H1 (cell line): Measurements from ENCODE around the gene CRYBB2. TPM values are rescaled to one million over a fixed set of nuclear protein-coding genes. Genes with fewer than 3 reads are reported as not detected.

Experiments
- CTCF ChIA-PET: fragments of 300-600 bp; sonication (Branson Sonifier 250); formaldehyde crosslinking; loops from one replicate; lab custom pipeline; 2021; ENCODE audit not compliant: partially characterized antibody; lab: Charles Lee
- POLR2A ChIA-PET: fragments of 300-600 bp; sonication (Branson Sonifier 250); formaldehyde crosslinking; loops from one replicate; lab custom pipeline; 2021; ENCODE audit warnings: inconsistent platforms; ENCODE audit not compliant: partially characterized antibody; lab: Charles Lee
- DNase-seq, 2 experiments: peaks; one replicate each; pipeline versions ENCODE4 v3.0.0 to v3.0.0-alpha.2; 2010 to 2022; ENCODE audit warnings: low spot score in 2 of 2, low read depth in 1 of 2, mixed read lengths in 1 of 2
- FAIRE-seq: peaks from 2 replicates; lab custom pipeline; 2011; peaks lifted over from hg19 to GRCh38; lab: Jason Lieb, UNC
- H2AFZ ChIP-seq: 2 replicates; pipeline ENCODE4 v1.8.1; 2012; ENCODE audit warnings: low read length, inconsistent platforms
- H2AK5ac ChIP-seq: 2 replicates; pipeline ENCODE4 v1.6.1; 2013; ENCODE audit warnings: low read depth, low read length
- H2BK120ac ChIP-seq: replicated peaks from 2 replicates; pipeline ENCODE3; 2013; ENCODE audit warnings: low read depth, low read length, inconsistent platforms
- H2BK12ac ChIP-seq: 2 replicates; pipeline ENCODE4 v1.6.1; 2013; ENCODE audit warnings: low read depth, low read length
- H2BK15ac ChIP-seq: 2 replicates; pipeline ENCODE4 v1.6.1; 2013; ENCODE audit warnings: low read length
- H2BK20ac ChIP-seq: 2 replicates; pipeline ENCODE4 v1.6.1; 2013; ENCODE audit warnings: low read length
- H2BK5ac ChIP-seq: 2 replicates; pipeline ENCODE4 v1.6.1; 2013; ENCODE audit warnings: low read depth, low read length
- H3K14ac ChIP-seq: 2 replicates; pipeline ENCODE4 v1.6.1; 2013; ENCODE audit warnings: inconsistent platforms; ENCODE audit not compliant: insufficient read length
- H3K18ac ChIP-seq: 2 replicates; pipeline ENCODE4 v1.6.1; 2013; ENCODE audit warnings: low read length; ENCODE audit errors: extremely low read depth
- H3K23ac ChIP-seq: 2 replicates; pipeline ENCODE4 v1.6.1; 2013; ENCODE audit warnings: inconsistent platforms; ENCODE audit not compliant: insufficient read length
- H3K23me2 ChIP-seq: 2 replicates; pipeline ENCODE4 v1.6.1; 2013; ENCODE audit warnings: low read depth, low read length
- H3K27ac ChIP-seq: 2 replicates; pipeline ENCODE4 v1.6.1; 2011; ENCODE audit warnings: low read depth, low read length, inconsistent platforms
- H3K27me3 ChIP-seq, 4 experiments: replicated peaks in 1 of 4; 1 replicate in 1 of 4; 2 replicates in 3 of 4; pipeline versions ENCODE4 v1.6.1 to v1.8.1; 2011 to 2013; ENCODE audit warnings: low read length in 3 of 4, mild to moderate bottlenecking in 3 of 4, inconsistent platforms in 2 of 4, mixed read lengths in 2 of 4, moderate library complexity in 1 of 4; ENCODE audit not compliant: control insufficient read depth in 3 of 4, insufficient read depth in 3 of 4; ENCODE audit errors: extremely low read depth in 1 of 4
- H3K36me3 ChIP-seq, 4 experiments: 2 replicates each; pipeline versions ENCODE4 v1.6.1 to v1.8.1; 2011 to 2013; ENCODE audit warnings: mild to moderate bottlenecking in 4 of 4, low read length in 3 of 4, moderate library complexity in 2 of 4, control low read depth in 1 of 4, inconsistent platforms in 1 of 4; ENCODE audit not compliant: insufficient read depth in 4 of 4, control insufficient read depth in 2 of 4
- H3K4ac ChIP-seq: replicated peaks from 2 replicates; pipeline ENCODE3; 2013; ENCODE audit warnings: low read length, low read depth, mixed read lengths, inconsistent platforms; ENCODE audit not compliant: insufficient read length
- H3K4me1 ChIP-seq, 4 experiments: replicated peaks in 1 of 4; 1 replicate in 1 of 4; 2 replicates in 3 of 4; pipeline versions ENCODE4 v1.6.1 to v1.8.1; 2011 to 2013; ENCODE audit warnings: low read length in 3 of 4, inconsistent platforms in 2 of 4, mixed read lengths in 1 of 4; ENCODE audit not compliant: insufficient read depth in 4 of 4, control insufficient read depth in 3 of 4
- H3K4me2 ChIP-seq, 2 experiments: 2 replicates each; pipeline versions ENCODE4 v1.6.1 to v1.8.1; 2011 to 2013; ENCODE audit warnings: low read depth in 2 of 2, low read length in 2 of 2, control low read depth in 1 of 2, inconsistent platforms in 1 of 2, mild to moderate bottlenecking in 1 of 2; ENCODE audit not compliant: insufficient read depth in 1 of 2
- H3K4me3 ChIP-seq, 4 experiments: fragments of 200-600, 300-600 bp in 1 of 4; sonication (generic), shearing (Covaris generic), sonication (Bioruptor Twin) in 1 of 4; 2 replicates each; pipeline versions ENCODE4 v1.5.1 to v1.8.1; 2011 to 2016; ENCODE audit warnings: low read length in 4 of 4, low read depth in 3 of 4, control low read depth in 2 of 4, inconsistent platforms in 2 of 4, mild to moderate bottlenecking in 2 of 4, mixed read lengths in 1 of 4, moderate library complexity in 1 of 4; ENCODE audit not compliant: insufficient read depth in 2 of 4; ENCODE audit errors: extremely low read depth in 1 of 4
- H3K56ac ChIP-seq: replicated peaks from 2 replicates; pipeline ENCODE3; 2013; ENCODE audit warnings: low read depth, mild to moderate bottlenecking, mixed read lengths, low read length, inconsistent platforms; ENCODE audit not compliant: insufficient read length
- H3K79me1 ChIP-seq: 2 replicates; pipeline ENCODE4 v1.6.1; 2013; ENCODE audit warnings: low read depth, low read length, control low read depth
- H3K79me2 ChIP-seq, 2 experiments: 2 replicates each; pipeline versions ENCODE4 v1.6.1 to v1.8.1; 2012 to 2013; ENCODE audit warnings: low read length in 2 of 2, mild to moderate bottlenecking in 2 of 2, inconsistent platforms in 1 of 2; ENCODE audit not compliant: insufficient read depth in 2 of 2, control insufficient read depth in 1 of 2
- H3K9ac ChIP-seq, 4 experiments: replicated peaks in 1 of 4; 1 replicate in 1 of 4; 2 replicates in 3 of 4; pipeline versions ENCODE4 v1.6.1 to v1.8.1; 2011 to 2013; ENCODE audit warnings: low read depth in 3 of 4, low read length in 3 of 4, control low read depth in 2 of 4, mild to moderate bottlenecking in 2 of 4, moderate library complexity in 2 of 4, inconsistent platforms in 1 of 4; ENCODE audit errors: extremely low read depth in 1 of 4
- H3K9me3 ChIP-seq, 2 experiments: 2 replicates each; pipeline versions ENCODE4 v1.6.1 to v1.8.1; 2012 to 2013; ENCODE audit warnings: mild to moderate bottlenecking in 2 of 2, moderate library complexity in 2 of 2, control low read depth in 1 of 2, inconsistent platforms in 1 of 2, low read depth in 1 of 2, low read length in 1 of 2, mixed read lengths in 1 of 2; ENCODE audit not compliant: insufficient read depth in 2 of 2
- H4K20me1 ChIP-seq, 2 experiments: replicated peaks in 1 of 2; 2 replicates each; pipeline versions ENCODE3 to v1.8.1; 2011 to 2013; ENCODE audit warnings: inconsistent platforms in 2 of 2, low read length in 2 of 2, mild to moderate bottlenecking in 1 of 2; ENCODE audit not compliant: insufficient read depth in 2 of 2, control insufficient read depth in 1 of 2
- H4K5ac ChIP-seq: 2 replicates; pipeline ENCODE4 v1.6.1; 2013; ENCODE audit warnings: low read length, low read depth, mixed read lengths, inconsistent platforms; ENCODE audit not compliant: insufficient read length
- H4K8ac ChIP-seq: 2 replicates; pipeline ENCODE4 v1.8.0; 2013; ENCODE audit warnings: mild to moderate bottlenecking, moderate library complexity, low read length, inconsistent platforms; ENCODE audit not compliant: insufficient read depth; ENCODE audit errors: extremely low read depth
- H4K91ac ChIP-seq: replicated peaks from 2 replicates; pipeline ENCODE3; 2013; ENCODE audit warnings: low read length, mixed read lengths, inconsistent platforms; ENCODE audit not compliant: insufficient read length
- ATF3 ChIP-seq: IDR thresholded peaks from 2 replicates; pipeline ENCODE4 v1.6.1; 2011; ENCODE audit warnings: low read depth, mild to moderate bottlenecking, low read length; ENCODE audit not compliant: insufficient read depth
- BRCA1 ChIP-seq: IDR thresholded peaks from 2 replicates; pipeline ENCODE4 v1.6.1; 2012; ENCODE audit warnings: low read depth, low read length, improper control_type of control experiment
- CHD1 ChIP-seq: IDR thresholded peaks from 2 replicates; pipeline ENCODE4 v1.6.1; 2012; ENCODE audit warnings: low read depth, low read length, improper control_type of control experiment
- CTBP2 ChIP-seq: IDR thresholded peaks from 2 replicates; pipeline ENCODE4 v1.7.0; 2011; ENCODE audit warnings: borderline replicate concordance, mild to moderate bottlenecking, moderate library complexity, mixed read lengths, low read length; ENCODE audit not compliant: insufficient read depth, insufficient read length
- CTCF ChIP-seq, 3 experiments: IDR thresholded peaks; 1 replicate in 2 of 3; 2 replicates in 1 of 3; pipeline versions ENCODE4 v1.5.1 to v1.6.1; 2011; ENCODE audit warnings: low read length in 3 of 3, mild to moderate bottlenecking in 3 of 3, inconsistent platforms in 2 of 3, low read depth in 1 of 3, moderate library complexity in 1 of 3; ENCODE audit not compliant: insufficient read depth in 1 of 3; ENCODE audit errors: control extremely low read depth in 1 of 3
- KDM1A ChIP-seq: fragments of 200-600, 300-600 bp; sonication (generic); IDR thresholded peaks from 2 replicates; pipeline ENCODE4 v1.7.1; 2016; ENCODE audit warnings: mild to moderate bottlenecking, low read length, borderline replicate concordance
- NRF1 ChIP-seq: IDR thresholded peaks from 2 replicates; pipeline ENCODE4 v1.6.1; 2011; ENCODE audit warnings: mild to moderate bottlenecking, low read depth, low read length, improper control_type of control experiment
- SAP30 ChIP-seq: fragments of 300-600 bp; sonication (generic); IDR thresholded peaks from 2 replicates; pipeline ENCODE4 v1.7.1; 2012; ENCODE audit warnings: low read length, moderate library complexity, mild to moderate bottlenecking, inconsistent platforms; ENCODE audit not compliant: insufficient read depth, insufficient replicate concordance
- SP4 ChIP-seq: IDR thresholded peaks from 2 replicates; pipeline ENCODE4 v1.6.1; 2012; ENCODE audit warnings: low read length, inconsistent platforms
- SUZ12 ChIP-seq: fragments of 200-600 bp; sonication (generic); IDR thresholded peaks from 2 replicates; pipeline ENCODE4 v1.6.1; 2012; ENCODE audit warnings: mild to moderate bottlenecking, inconsistent platforms, low read length, moderate library complexity, mixed read lengths
- TAF1 ChIP-seq: IDR thresholded peaks from 2 replicates; pipeline ENCODE4 v1.6.1; 2011; ENCODE audit warnings: mild to moderate bottlenecking, low read depth, low read length
- WGBS, 2 experiments: shearing (Covaris generic) in 1 of 2; methylation state at CpG; one replicate each; pipeline versions ENCODE4 v1.1.6 to v1.1.7; 2013 to 2015; ENCODE audit warnings: low lambda C conversion rate in 2 of 2, mixed read lengths in 2 of 2, inconsistent platforms in 1 of 2, low coverage in 1 of 2, missing lambda C conversion rate in 1 of 2; ENCODE audit not compliant: insufficient replicate concordance in 2 of 2, insufficient coverage in 1 of 2, insufficient read length in 1 of 2; ENCODE audit errors: extremely low coverage in 1 of 2, missing lambda C conversion rate in 1 of 2; 5-methylcytosine and 5-hydroxymethylcytosine counted together
- polyA plus RNA-seq, 7 experiments: library from polyadenylated mRNA; depleted of rRNA in 3 of 7; stranded (reverse) in 5 of 7; unstranded in 2 of 7; fragments of >200 nt in 5 of 7; fragments of 200-250 nt in 2 of 7; gene quantifications; 1 replicate in 5 of 7; 2 replicates in 1 of 7; 4 replicates in 1 of 7; pipeline versions ENCODE4 v1.2.1 to v1.2.3, GENCODE V29; 2011 to 2013; ENCODE audit warnings: missing spikeins in 2 of 7, mixed read lengths in 2 of 7
- total RNA-seq: library from RNA; stranded (reverse); fragmentation: NEBNext Ultra II Directional; extraction: Animal tissue kit (Norgen Biotek cat#: 25700); gene quantifications from 2 replicates; pipeline ENCODE4 v1.2.1, GENCODE V29; 2021

CRYBB2 gene
- total and polyA plus RNA-seq, 2 of the 8 experiments (the other 6 are each of a cell fraction or from before 2014, with no cell fraction given), result 0.12 TPM; not detected in 1

GRCh38 chr22:25210793-25211192 is 8.6 kb upstream of the CRYBB2 start:
- WGBS, 2 experiments, result 84% methylated on average over 3 of the region's 3 CpGs; no CpG with 5 or more reads in 1 of the 2 experiments
- H4K5ac ChIP-seq, result no peak overlapping the region
- H3K4ac ChIP-seq, result no peak overlapping the region
- no peak overlapping the region for H3K23ac ChIP-seq
- H2BK20ac ChIP-seq, result no peak overlapping the region
- no peak overlapping the region for H3K9ac ChIP-seq
- no peaks in the 10 kb centered on the region for H3K36me3 ChIP-seq
- ChIA-PET CTCF (interaction anchor here (0.5 to 3.5 kb wide), 8 partner anchors 8 to 303 kb away, joined by 3 to 18 read pairs (median 3); partner anchors contain the start of gene CRYBB3), POLR2A (interaction anchor here (1.0 kb wide), 1 partner anchor 8 kb away, joined by 3 read pairs; no protein-coding TSS in a partner anchor)
- H3K4me2 ChIP-seq, result no peak overlapping the region
- H2AFZ ChIP-seq, result no peak overlapping the region
- no peak overlapping the region for H3K27ac ChIP-seq
- H3K9me3 ChIP-seq, result peaks cover 3 to 5% of the 10 kb centered on the region in 2 experiments; a peak in 1 of 4 replicates
- H3K23me2 ChIP-seq, result peaks cover 4% of the 10 kb centered on the region; the same call in 1 of the 2 replicates
- peaks cover 0 to 2% (median 0%) of the 10 kb centered on the region in 4 experiments; a peak in 1 of 7 replicates for H3K4me1 ChIP-seq
- H2BK15ac ChIP-seq, result no peak overlapping the region
- H3K18ac ChIP-seq, result no peak overlapping the region
- no peak for DNase-seq
- no peak overlapping the region for H2BK5ac ChIP-seq
- FAIRE-seq, result no peak
- H4K20me1 ChIP-seq, result no peaks in the 10 kb centered on the region
- H2AK5ac ChIP-seq, result no peak overlapping the region
- H3K4me3 ChIP-seq, result no peak overlapping the region
- H2BK120ac ChIP-seq, result no peak overlapping the region
- H3K27me3 ChIP-seq, result no peaks in the 10 kb centered on the region
- H2BK12ac ChIP-seq, result no peak overlapping the region
- H4K91ac ChIP-seq, result no peak overlapping the region
- H3K14ac ChIP-seq, result no peak overlapping the region
- no peak overlapping the region for H3K56ac ChIP-seq
- H3K79me2 ChIP-seq, result no peaks in the 10 kb centered on the region
- no peak overlapping the region for H4K8ac ChIP-seq
- no peaks in the 10 kb centered on the region for H3K79me1 ChIP-seq
- TF ChIP-seq NRF1, result no peak
- no peak for TF ChIP-seq TAF1
- TF ChIP-seq CTCF (IDR thresholded peaks at IDR 0.05; ENCODE audit: control extremely low read depth in 1 of 3, insufficient read depth in 1 of 3, low read depth in 1 of 3, low read length in 3 of 3), result no peak
- TF ChIP-seq KDM1A, result no peak
- TF ChIP-seq SP4, result no peak
- no peak for TF ChIP-seq CTBP2
- TF ChIP-seq ATF3, result no peak
- TF ChIP-seq BRCA1, result no peak
- no peak for TF ChIP-seq SAP30
- no peak for TF ChIP-seq CHD1
- no peak for TF ChIP-seq SUZ12
